ENCODE results near the gene CENPU. TPM values are rescaled to one million over a fixed set of nuclear protein-coding genes. Genes with fewer than 3 reads are reported as not detected.

CENPU gene
- total and polyA plus RNA-seq, 2 of the 13 experiments (the other 11 are each of a cell fraction or from before 2014, with no cell fraction given) = 11.7 to 35.8 TPM

GRCh38 chr4:184649026-184649970 lies 84.6 kb downstream of the CENPU start, which contains the start of the genes CASP3 and PRIMPOL (continued):
- TF ChIP-seq RAD51 (IDR thresholded peaks at IDR 0.05; ENCODE audit: borderline replicate concordance) = no peak
- no peak for TF ChIP-seq ZNF839 (CRISPR knock-in tag; IDR thresholded peaks at IDR 0.05; ENCODE audit: borderline replicate concordance)
- no peak; the same call in 1 of the 2 replicates for TF ChIP-seq TOPORS (CRISPR knock-in tag; IDR thresholded peaks at IDR 0.05)
- TF ChIP-seq NKX3-1 (CRISPR knock-in tag; IDR thresholded peaks at IDR 0.05) = 0 out of 2 replicates have a peak, but pooled peaks have one; percentile 20
- no peak for TF ChIP-seq ZHX2 (IDR thresholded peaks at IDR 0.05; ENCODE audit: low read depth)
- TF ChIP-seq ZHX2 (CRISPR knock-in tag; IDR thresholded peaks at IDR 0.05; ENCODE audit: borderline replicate concordance) = no peak; the same call in 1 of the 2 replicates
- peak; percentile 20 for TF ChIP-seq ZMAT3 (CRISPR knock-in tag; conservative IDR thresholded peaks at IDR 0.05)
- TF ChIP-seq ZNF34 (CRISPR knock-in tag; IDR thresholded peaks at IDR 0.05; ENCODE audit: borderline replicate concordance) = no peak
- TF ChIP-seq HHEX (CRISPR knock-in tag; IDR thresholded peaks at IDR 0.05) = no peak
- peak; percentile 63 for TF ChIP-seq HOXA5 (CRISPR knock-in tag; IDR thresholded peaks at IDR 0.05)
- no peak for TF ChIP-seq JUND (CRISPR knock-in tag; IDR thresholded peaks at IDR 0.05)
- no peak for TF ChIP-seq ZKSCAN5 (CRISPR knock-in tag; IDR thresholded peaks at IDR 0.05)
- TF ChIP-seq, protein P1, sequence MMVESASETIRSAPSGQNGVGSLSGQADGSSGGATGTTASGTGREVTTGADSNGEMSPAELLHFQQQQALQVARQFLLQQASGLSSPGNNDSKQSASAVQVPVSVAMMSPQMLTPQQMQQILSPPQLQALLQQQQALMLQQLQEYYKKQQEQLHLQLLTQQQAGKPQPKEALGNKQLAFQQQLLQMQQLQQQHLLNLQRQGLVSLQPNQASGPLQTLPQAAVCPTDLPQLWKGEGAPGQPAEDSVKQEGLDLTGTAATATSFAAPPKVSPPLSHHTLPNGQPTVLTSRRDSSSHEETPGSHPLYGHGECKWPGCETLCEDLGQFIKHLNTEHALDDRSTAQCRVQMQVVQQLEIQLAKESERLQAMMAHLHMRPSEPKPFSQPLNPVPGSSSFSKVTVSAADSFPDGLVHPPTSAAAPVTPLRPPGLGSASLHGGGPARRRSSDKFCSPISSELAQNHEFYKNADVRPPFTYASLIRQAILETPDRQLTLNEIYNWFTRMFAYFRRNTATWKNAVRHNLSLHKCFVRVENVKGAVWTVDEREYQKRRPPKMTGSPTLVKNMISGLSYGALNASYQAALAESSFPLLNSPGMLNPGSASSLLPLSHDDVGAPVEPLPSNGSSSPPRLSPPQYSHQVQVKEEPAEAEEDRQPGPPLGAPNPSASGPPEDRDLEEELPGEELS (CRISPR knock-in tag; IDR thresholded peaks at IDR 0.05) = peak; percentile 48; the same call in 1 of the 2 replicates
- TF ChIP-seq DMTF1 (CRISPR knock-in tag; IDR thresholded peaks at IDR 0.05) = no peak
- peak; percentile 68; the same call in 1 of the 2 replicates for TF ChIP-seq ZNF598 (CRISPR knock-in tag; IDR thresholded peaks at IDR 0.05; ENCODE audit: borderline replicate concordance)
- TF ChIP-seq, protein P2, sequence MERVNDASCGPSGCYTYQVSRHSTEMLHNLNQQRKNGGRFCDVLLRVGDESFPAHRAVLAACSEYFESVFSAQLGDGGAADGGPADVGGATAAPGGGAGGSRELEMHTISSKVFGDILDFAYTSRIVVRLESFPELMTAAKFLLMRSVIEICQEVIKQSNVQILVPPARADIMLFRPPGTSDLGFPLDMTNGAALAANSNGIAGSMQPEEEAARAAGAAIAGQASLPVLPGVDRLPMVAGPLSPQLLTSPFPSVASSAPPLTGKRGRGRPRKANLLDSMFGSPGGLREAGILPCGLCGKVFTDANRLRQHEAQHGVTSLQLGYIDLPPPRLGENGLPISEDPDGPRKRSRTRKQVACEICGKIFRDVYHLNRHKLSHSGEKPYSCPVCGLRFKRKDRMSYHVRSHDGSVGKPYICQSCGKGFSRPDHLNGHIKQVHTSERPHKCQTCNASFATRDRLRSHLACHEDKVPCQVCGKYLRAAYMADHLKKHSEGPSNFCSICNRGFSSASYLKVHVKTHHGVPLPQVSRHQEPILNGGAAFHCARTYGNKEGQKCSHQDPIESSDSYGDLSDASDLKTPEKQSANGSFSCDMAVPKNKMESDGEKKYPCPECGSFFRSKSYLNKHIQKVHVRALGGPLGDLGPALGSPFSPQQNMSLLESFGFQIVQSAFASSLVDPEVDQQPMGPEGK (CRISPR knock-in tag; IDR thresholded peaks at IDR 0.05) = peak; percentile 81
